HG02885 (cell line): ENCODE data around the gene GOLGA8R.
A peak's percentile ranks its signal among the peaks of the same experiment; 100 is the strongest.
"Not testable (repeated sequence)": the region's sequence is repeated elsewhere in the genome, so short reads cannot be mapped to it uniquely, and the experiment has no call there.

Source experiments
- ATAC-seq: cut with Tn5 transposase; IDR thresholded peaks from one replicate; pipeline ENCODE4 v1.9.1; 2021; ENCODE audit warnings: mild to moderate bottlenecking; ENCODE audit not compliant: unreplicated experiment, poor library complexity

Gene GOLGA8R

GRCh38 chr15:30414160-30414559 lies at the start of gene GOLGA8R:
Gene GOLGA8R (minus strand): TSS chr15:30414260. CDS start chr15:30414162, 98 bp downstream.
- ATAC-seq, result not testable (repeated sequence)

- not testable (repeated sequence) for ATAC-seq
Measured at GRCh38 chr15:30463849-30464248, 49.8 kb upstream of the GOLGA8R start.

- not testable (repeated sequence) for ATAC-seq
Measured at GRCh38 chr15:30462176-30462575, 48.1 kb upstream of the GOLGA8R start.

GRCh38 chr15:30452702-30453101 lies 38.6 kb upstream of the GOLGA8R start:
- ATAC-seq, result not testable (repeated sequence)

- ATAC-seq, result not testable (repeated sequence)
Measured at GRCh38 chr15:30438348-30438747, 24.3 kb upstream of the GOLGA8R start.

- ATAC-seq, result not testable (repeated sequence)
Measured at GRCh38 chr15:30435878-30436277, 21.8 kb upstream of the GOLGA8R start.

- not testable (repeated sequence) for ATAC-seq
Measured at GRCh38 chr15:30420723-30421122, 6.7 kb upstream of the GOLGA8R start.

- ATAC-seq, result not testable (repeated sequence)
Measured at GRCh38 chr15:30407636-30408035, 6.4 kb downstream of the GOLGA8R start.

GRCh38 chr15:30398988-30399387 lies 15.1 kb downstream of the GOLGA8R start:
- ATAC-seq, result peak; percentile 54

GRCh38 chr15:30393664-30393991 lies 20.4 kb downstream of the GOLGA8R start:
- not testable (repeated sequence) for ATAC-seq

GRCh38 chr15:30392766-30393663 lies 21.0 kb downstream of the GOLGA8R start, which contains the start of gene CHRFAM7A:
Gene CHRFAM7A (minus strand): TSS chr15:30393540. CDS start chr15:30383351, 10,189 bp downstream.
- ATAC-seq, result peak; percentile 47

- not testable (repeated sequence) for ATAC-seq
Measured at GRCh38 chr15:30386318-30386887, 27.7 kb downstream of the GOLGA8R start.

- ATAC-seq, result not testable (repeated sequence)
Measured at GRCh38 chr15:30377082-30377413, 37.0 kb downstream of the GOLGA8R start.

GRCh38 chr15:30376375-30377081 lies 37.5 kb downstream of the GOLGA8R start:
- ATAC-seq, result not testable (repeated sequence)

GRCh38 chr15:30375872-30376271 lies 38.2 kb downstream of the GOLGA8R start:
- ATAC-seq, result not testable (repeated sequence)

GRCh38 chr15:30374862-30375261 lies 39.2 kb downstream of the GOLGA8R start:
- not testable (repeated sequence) for ATAC-seq

GRCh38 chr15:30368271-30368670 lies 45.8 kb downstream of the GOLGA8R start:
- not testable (repeated sequence) for ATAC-seq

GRCh38 chr15:30367246-30367645 lies 46.8 kb downstream of the GOLGA8R start:
- ATAC-seq, result not testable (repeated sequence)

GRCh38 chr15:30361404-30361803 lies 52.7 kb downstream of the GOLGA8R start:
- ATAC-seq, result not testable (repeated sequence)

- not testable (repeated sequence) for ATAC-seq
Measured at GRCh38 chr15:30360990-30361389, 53.1 kb downstream of the GOLGA8R start.

GRCh38 chr15:30355043-30355442 lies 59.0 kb downstream of the GOLGA8R start:
- ATAC-seq, result not testable (repeated sequence)
